ENCODE results near the gene ZKSCAN8.

GRCh38 chr6:28124350-28124970 is 17.2 kb upstream of the ZKSCAN8 start, which contains the start of gene ZSCAN16:
- TF ChIP-seq CTCF (IDR thresholded peaks at IDR 0.05 in 8 of 11, conservative IDR thresholded peaks at IDR 0.05 in 3 of 11), result no peak
- peak; percentile 78 to 82 (median 82) for TF ChIP-seq POLR2AphosphoS5 (IDR thresholded peaks at IDR 0.05)

Measured in spleen (tissue), 7 donors.